Osteoblast (primary cell): ENCODE results near the gene MATN1. TPM values are rescaled to one million over a fixed set of nuclear protein-coding genes. Genes with fewer than 3 reads are reported as not detected.

Experiments used
- DNase-seq: peaks from one replicate; pipeline ENCODE4 v3.0.0; 2011; ENCODE audit warnings: low spot score, mixed read lengths; ENCODE audit not compliant: insufficient read length; ENCODE audit errors: missing footprints
- H2AFZ ChIP-seq: 2 replicates; pipeline ENCODE4 v1.6.0; 2011; ENCODE audit warnings: mild to moderate bottlenecking, low read length
- H3K27ac ChIP-seq: 2 replicates; pipeline ENCODE4 v1.5.1; 2011; ENCODE audit warnings: mild to moderate bottlenecking, low read depth, low read length, moderate library complexity
- H3K27me3 ChIP-seq: 2 replicates; pipeline ENCODE4 v1.6.0; 2012; ENCODE audit warnings: mild to moderate bottlenecking, control low read depth, inconsistent platforms, low read length, moderate library complexity; ENCODE audit not compliant: insufficient read depth
- H3K36me3 ChIP-seq: 2 replicates; pipeline ENCODE4 v1.5.1; 2011; ENCODE audit warnings: mild to moderate bottlenecking, low read length, control low read depth, moderate library complexity; ENCODE audit not compliant: insufficient read depth
- H3K4me1 ChIP-seq: 2 replicates; pipeline ENCODE4 v1.5.1; 2011; ENCODE audit warnings: mild to moderate bottlenecking, low read length, control low read depth, moderate library complexity; ENCODE audit not compliant: insufficient read depth
- H3K4me2 ChIP-seq: 2 replicates; pipeline ENCODE4 v1.6.0; 2011; ENCODE audit warnings: mild to moderate bottlenecking, low read length; ENCODE audit not compliant: insufficient read depth
- H3K4me3 ChIP-seq: fragments of 200-600 bp; sonication (generic); 3 replicates; pipeline ENCODE4 v1.5.1; 2012; ENCODE audit warnings: mild to moderate bottlenecking, low read length, inconsistent platforms; ENCODE audit not compliant: insufficient read depth
- H3K79me2 ChIP-seq: 2 replicates; pipeline ENCODE4 v1.6.0; 2012; ENCODE audit warnings: mild to moderate bottlenecking, low read length, control low read depth, inconsistent platforms; ENCODE audit not compliant: insufficient read depth
- H3K9me3 ChIP-seq: 2 replicates; pipeline ENCODE4 v1.5.1; 2011; ENCODE audit warnings: low read depth, low read length, control low read depth
- H4K20me1 ChIP-seq: 2 replicates; pipeline ENCODE4 v1.6.0; 2012; ENCODE audit warnings: mild to moderate bottlenecking, low read length, control low read depth; ENCODE audit not compliant: insufficient read depth
- total RNA-seq: library from RNA; depleted of rRNA; stranded (reverse); fragments of >200 nt; gene quantifications from 2 replicates; pipeline ENCODE4 v1.2.3, GENCODE V29; 2012
- TF ChIP-seq, protein P1 (sequence below): IDR thresholded peaks from 2 replicates; pipeline ENCODE4 v1.5.1; 2011; ENCODE audit warnings: mild to moderate bottlenecking, low read depth, low read length, moderate library complexity; ENCODE audit errors: extremely low read depth

Gene MATN1
- total RNA-seq, 1 donor, result not detected

DNA sequence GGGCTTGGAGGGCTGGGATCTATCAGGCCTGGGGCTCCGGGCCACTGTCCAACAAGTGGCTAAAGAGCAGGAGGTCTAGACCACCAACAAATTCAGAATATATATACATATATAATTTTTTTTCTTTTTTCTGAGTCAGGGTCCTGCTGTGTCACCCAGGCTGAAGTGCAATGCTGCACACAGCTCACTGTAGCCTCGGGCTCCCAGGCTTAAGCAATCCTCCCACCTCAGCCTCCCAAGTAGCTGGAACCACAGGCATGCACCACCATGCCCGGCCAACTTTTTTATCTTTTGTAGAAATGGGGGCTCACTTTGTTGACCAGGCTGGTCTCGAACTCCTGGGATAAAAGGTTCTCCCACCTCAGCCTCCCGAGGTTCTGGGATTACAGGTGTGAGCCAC, 41.0 kb upstream of the MATN1 start:
- no peak overlapping the region for H3K27ac ChIP-seq
- no peaks in the 10 kb centered on the region for H3K79me2 ChIP-seq
- H2AFZ ChIP-seq, result no peak overlapping the region
- H3K36me3 ChIP-seq, result no peaks in the 10 kb centered on the region
- H3K27me3 ChIP-seq, result no peaks in the 10 kb centered on the region
- no peaks in the 10 kb centered on the region for H4K20me1 ChIP-seq
- TF ChIP-seq, protein P1, sequence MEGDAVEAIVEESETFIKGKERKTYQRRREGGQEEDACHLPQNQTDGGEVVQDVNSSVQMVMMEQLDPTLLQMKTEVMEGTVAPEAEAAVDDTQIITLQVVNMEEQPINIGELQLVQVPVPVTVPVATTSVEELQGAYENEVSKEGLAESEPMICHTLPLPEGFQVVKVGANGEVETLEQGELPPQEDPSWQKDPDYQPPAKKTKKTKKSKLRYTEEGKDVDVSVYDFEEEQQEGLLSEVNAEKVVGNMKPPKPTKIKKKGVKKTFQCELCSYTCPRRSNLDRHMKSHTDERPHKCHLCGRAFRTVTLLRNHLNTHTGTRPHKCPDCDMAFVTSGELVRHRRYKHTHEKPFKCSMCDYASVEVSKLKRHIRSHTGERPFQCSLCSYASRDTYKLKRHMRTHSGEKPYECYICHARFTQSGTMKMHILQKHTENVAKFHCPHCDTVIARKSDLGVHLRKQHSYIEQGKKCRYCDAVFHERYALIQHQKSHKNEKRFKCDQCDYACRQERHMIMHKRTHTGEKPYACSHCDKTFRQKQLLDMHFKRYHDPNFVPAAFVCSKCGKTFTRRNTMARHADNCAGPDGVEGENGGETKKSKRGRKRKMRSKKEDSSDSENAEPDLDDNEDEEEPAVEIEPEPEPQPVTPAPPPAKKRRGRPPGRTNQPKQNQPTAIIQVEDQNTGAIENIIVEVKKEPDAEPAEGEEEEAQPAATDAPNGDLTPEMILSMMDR, result no peak
- H3K4me2 ChIP-seq, result no peak overlapping the region
- no peaks in the 10 kb centered on the region for H3K9me3 ChIP-seq
- no peak overlapping the region for H3K4me3 ChIP-seq
- H3K4me1 ChIP-seq, result peaks cover 13% of the 10 kb centered on the region
- DNase-seq, result no peak

DNA sequence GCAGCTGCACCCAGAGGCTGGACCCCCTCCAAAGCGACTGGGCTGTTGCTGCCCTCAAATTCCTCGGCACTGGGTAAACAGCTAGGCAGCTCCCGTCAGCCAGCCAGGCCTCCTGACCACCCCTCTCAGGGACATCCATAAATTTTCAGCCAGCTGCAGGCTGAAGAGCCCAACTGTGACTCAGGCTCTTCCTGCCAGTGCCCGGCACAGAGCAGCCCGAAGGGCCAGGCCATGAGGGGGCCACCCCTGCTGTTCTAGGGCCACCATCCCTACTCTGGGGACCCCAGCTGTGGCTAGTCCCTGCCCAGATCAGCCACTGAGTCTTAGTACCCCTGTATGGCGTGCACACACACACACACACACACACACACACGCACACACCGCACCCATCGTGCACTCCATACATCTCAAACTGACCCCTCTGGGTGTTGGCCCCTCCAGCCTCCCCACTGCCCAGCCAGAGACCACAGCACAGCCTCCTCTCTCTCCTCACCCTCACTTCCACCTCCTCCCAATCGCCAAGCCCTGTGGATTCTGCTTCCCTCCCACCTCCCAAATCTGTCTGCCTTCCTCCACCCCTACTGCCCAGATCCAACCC, 40.4 kb upstream of the MATN1 start:
- DNase-seq, result peak; percentile 93
- TF ChIP-seq, protein P1, result no peak
- Histone ChIP-seq H3K9me3 (no peaks in the 10 kb centered on the region), H3K4me2 (no peak overlapping the region), H3K27me3 (no peaks in the 10 kb centered on the region), H4K20me1 (no peaks in the 10 kb centered on the region), H3K4me3 (no peak overlapping the region), H3K79me2 (no peaks in the 10 kb centered on the region), H2AFZ (peak overlapping the region; percentile 40), H3K4me1 (peaks cover 13% of the 10 kb centered on the region), H3K27ac (peak overlapping the region; percentile 9), H3K36me3 (no peaks in the 10 kb centered on the region)

DNA sequence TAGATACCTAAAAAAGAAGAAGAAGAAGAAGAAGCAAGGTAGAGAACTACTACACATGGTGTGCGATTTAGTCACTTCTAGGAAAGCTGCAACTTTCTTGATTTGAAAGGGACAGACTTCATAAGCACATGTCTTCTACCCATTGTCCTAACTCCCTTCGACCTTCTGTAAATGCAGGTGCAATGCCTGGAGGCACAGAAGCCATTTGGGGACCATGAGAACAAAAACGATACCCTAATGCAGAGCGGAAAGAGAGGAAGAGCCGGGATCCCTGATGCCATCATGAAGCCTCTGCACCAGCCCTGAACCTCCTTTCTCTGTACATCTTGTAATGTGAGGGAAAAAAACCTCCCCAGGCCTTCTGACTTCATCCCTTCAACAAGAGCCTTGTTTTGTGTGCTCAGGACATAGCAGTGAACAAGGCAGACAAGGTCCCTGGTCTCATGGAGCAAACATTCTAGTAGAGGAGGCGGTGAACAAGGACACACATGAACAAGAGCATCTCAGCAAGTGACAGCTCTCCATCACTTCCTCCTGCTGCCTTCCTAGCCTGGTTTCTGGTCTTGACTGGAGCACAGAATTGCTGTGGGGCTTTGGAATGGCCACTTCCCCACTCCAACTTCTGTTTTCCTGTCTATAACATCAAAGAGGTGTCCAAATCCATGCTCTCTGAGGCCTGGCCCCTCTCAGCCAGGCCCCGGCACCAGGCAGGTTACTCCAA, 39.7 kb upstream of the MATN1 start:
- TF ChIP-seq, protein P1, result no peak
- Histone ChIP-seq H3K4me1 (peaks cover 13% of the 10 kb centered on the region), H4K20me1 (no peaks in the 10 kb centered on the region), H3K4me3 (no peak overlapping the region), H3K27me3 (no peaks in the 10 kb centered on the region), H3K27ac (peak overlapping the region; percentile 9), H3K36me3 (no peaks in the 10 kb centered on the region), H3K79me2 (no peaks in the 10 kb centered on the region), H3K9me3 (no peaks in the 10 kb centered on the region), H3K4me2 (no peak overlapping the region), H2AFZ (peak overlapping the region; percentile 40)
- peak; percentile 25 for DNase-seq

DNA sequence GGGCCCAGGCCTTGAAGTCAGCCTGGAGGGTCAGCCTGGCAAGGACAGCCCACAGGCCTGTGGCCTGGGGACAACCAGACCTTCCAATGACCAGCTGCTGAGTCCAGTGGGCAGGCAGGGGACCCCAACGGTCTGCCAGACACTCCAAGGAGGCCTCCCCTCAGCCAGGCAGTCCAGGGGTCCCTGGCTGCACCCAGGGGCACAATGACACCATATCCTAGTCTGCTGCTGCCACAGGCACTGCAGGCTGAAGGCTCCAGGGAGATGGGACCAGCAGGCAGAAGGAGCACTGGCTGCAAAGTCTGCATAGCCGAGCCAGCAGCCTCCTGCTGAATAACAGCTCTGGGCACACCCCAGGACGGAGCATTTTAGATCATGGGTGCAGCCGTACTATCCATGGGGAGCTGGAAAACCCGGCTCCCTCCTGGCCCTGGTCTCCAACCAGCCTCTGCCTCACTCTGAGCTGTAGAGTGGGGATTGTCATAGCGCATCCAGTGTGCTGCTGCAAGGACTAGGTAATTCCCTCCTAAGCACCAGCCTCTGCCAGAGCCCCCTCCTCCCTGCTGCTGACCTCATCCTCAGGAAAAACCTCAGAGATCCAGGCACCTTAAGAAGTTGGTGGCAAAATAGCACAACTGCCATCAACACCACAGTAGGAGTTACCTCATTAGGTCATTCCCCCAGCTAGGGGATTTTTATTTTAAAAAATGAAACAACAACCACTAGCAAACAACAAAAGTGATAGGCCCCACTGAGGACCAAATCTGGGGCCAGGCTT, 39.0 kb upstream of the MATN1 start:
- no peak overlapping the region for H3K4me3 ChIP-seq
- no peaks in the 10 kb centered on the region for H3K79me2 ChIP-seq
- H4K20me1 ChIP-seq, result no peaks in the 10 kb centered on the region
- H3K36me3 ChIP-seq, result no peaks in the 10 kb centered on the region
- TF ChIP-seq, protein P1, result no peak
- H3K9me3 ChIP-seq, result no peaks in the 10 kb centered on the region
- H3K4me2 ChIP-seq, result no peak overlapping the region
- no peaks in the 10 kb centered on the region for H3K27me3 ChIP-seq
- H3K27ac ChIP-seq, result no peak overlapping the region
- no peak overlapping the region for H2AFZ ChIP-seq
- peaks cover 17% of the 10 kb centered on the region for H3K4me1 ChIP-seq
- peak; percentile 13 for DNase-seq
